ENCODE data around the gene OR14A16.

DNA sequence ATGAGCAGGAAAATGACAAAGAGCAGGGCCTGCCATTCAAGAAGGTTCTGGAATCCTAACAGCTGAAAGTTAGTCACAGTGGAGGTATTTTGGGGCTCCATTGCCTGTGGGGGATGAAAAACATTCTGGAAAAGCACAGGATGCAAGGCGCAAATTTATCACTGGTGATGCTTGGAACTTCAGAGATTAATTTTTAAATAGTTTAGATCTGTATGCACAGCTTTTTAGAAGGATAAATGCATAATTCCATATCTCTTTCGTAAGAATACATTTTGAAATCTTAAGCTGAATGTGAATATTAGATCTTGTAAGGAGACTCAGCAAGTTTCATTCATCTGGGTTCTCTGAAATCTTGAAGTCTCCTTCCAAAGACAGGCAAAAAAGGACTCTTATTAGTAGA lies 17.9 kb upstream of the OR14A16 start, which contains the start of gene OR11L1:
- TF ChIP-seq, protein P1, sequence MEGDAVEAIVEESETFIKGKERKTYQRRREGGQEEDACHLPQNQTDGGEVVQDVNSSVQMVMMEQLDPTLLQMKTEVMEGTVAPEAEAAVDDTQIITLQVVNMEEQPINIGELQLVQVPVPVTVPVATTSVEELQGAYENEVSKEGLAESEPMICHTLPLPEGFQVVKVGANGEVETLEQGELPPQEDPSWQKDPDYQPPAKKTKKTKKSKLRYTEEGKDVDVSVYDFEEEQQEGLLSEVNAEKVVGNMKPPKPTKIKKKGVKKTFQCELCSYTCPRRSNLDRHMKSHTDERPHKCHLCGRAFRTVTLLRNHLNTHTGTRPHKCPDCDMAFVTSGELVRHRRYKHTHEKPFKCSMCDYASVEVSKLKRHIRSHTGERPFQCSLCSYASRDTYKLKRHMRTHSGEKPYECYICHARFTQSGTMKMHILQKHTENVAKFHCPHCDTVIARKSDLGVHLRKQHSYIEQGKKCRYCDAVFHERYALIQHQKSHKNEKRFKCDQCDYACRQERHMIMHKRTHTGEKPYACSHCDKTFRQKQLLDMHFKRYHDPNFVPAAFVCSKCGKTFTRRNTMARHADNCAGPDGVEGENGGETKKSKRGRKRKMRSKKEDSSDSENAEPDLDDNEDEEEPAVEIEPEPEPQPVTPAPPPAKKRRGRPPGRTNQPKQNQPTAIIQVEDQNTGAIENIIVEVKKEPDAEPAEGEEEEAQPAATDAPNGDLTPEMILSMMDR (conservative IDR thresholded peaks at IDR 0.05) = no peak
- no peak for TF ChIP-seq EZH2 (IDR thresholded peaks at IDR 0.05; ENCODE audit: low read depth)
